Measurements from ENCODE around the gene SYT9. TPM values are rescaled to one million over a fixed set of nuclear protein-coding genes. Genes with fewer than 3 reads are reported as not detected.

SYT9 gene
- total and polyA plus RNA-seq, 2 of the 8 experiments (the other 6 are each of a cell fraction or from before 2014, with no cell fraction given) = 1.5 to 2.9 TPM

GRCh38 chr11:7208391-7208790 is 43.3 kb upstream of the SYT9 start (continued):
- TF ChIP-seq CHD7 (IDR thresholded peaks at IDR 0.05; ENCODE audit: insufficient replicate concordance, low read length) (no peak), HDAC6 (IDR thresholded peaks at IDR 0.05; ENCODE audit: low read depth, low read length) (no peak), CHD1 (IDR thresholded peaks at IDR 0.05; ENCODE audit: low read depth, low read length) (no peak), SP1 (IDR thresholded peaks at IDR 0.05; ENCODE audit: low read depth, low read length) (no peak), EP300 (IDR thresholded peaks at IDR 0.05; ENCODE audit: borderline replicate concordance in 1 of 2, low read depth in 2 of 2, low read length in 2 of 2) (no peak)

Measured in H1 (cell line).